ENCODE data around the gene MON2.

GRCh38 chr12:62606654-62607053, 140.0 kb downstream of the MON2 start:
- no peak for TF ChIP-seq ZFX (IDR thresholded peaks at IDR 0.05; ENCODE audit: borderline replicate concordance)
- TF ChIP-seq, protein P1, sequence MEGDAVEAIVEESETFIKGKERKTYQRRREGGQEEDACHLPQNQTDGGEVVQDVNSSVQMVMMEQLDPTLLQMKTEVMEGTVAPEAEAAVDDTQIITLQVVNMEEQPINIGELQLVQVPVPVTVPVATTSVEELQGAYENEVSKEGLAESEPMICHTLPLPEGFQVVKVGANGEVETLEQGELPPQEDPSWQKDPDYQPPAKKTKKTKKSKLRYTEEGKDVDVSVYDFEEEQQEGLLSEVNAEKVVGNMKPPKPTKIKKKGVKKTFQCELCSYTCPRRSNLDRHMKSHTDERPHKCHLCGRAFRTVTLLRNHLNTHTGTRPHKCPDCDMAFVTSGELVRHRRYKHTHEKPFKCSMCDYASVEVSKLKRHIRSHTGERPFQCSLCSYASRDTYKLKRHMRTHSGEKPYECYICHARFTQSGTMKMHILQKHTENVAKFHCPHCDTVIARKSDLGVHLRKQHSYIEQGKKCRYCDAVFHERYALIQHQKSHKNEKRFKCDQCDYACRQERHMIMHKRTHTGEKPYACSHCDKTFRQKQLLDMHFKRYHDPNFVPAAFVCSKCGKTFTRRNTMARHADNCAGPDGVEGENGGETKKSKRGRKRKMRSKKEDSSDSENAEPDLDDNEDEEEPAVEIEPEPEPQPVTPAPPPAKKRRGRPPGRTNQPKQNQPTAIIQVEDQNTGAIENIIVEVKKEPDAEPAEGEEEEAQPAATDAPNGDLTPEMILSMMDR (IDR thresholded peaks at IDR 0.05), result no peak
